Trophoblast cell (in vitro differentiated cells and primary cell): Measurements from ENCODE around the gene OR6T1.
A peak's percentile ranks its signal among the peaks of the same experiment; 100 is the strongest.

ENCODE experiments used
- DNase-seq, 2 donors: peaks; one replicate each; pipeline ENCODE4 v3.0.0-alpha.2; 2016
- H2AFZ ChIP-seq: 2 replicates; pipeline ENCODE4 v1.6.1; 2013; ENCODE audit warnings: low read length, moderate library complexity, mild to moderate bottlenecking; ENCODE audit not compliant: insufficient read depth, poor library complexity
- H2AK5ac ChIP-seq: 2 replicates; pipeline ENCODE4 v1.6.1; 2013; ENCODE audit warnings: mild to moderate bottlenecking, low read length
- H2BK120ac ChIP-seq: 2 replicates; pipeline ENCODE4 v1.6.1; 2013; ENCODE audit warnings: low read length, mild to moderate bottlenecking, moderate library complexity; ENCODE audit not compliant: insufficient read depth, poor library complexity
- H2BK12ac ChIP-seq: 2 replicates; pipeline ENCODE4 v1.6.1; 2013; ENCODE audit warnings: mild to moderate bottlenecking, low read length, moderate library complexity
- H2BK5ac ChIP-seq: 2 replicates; pipeline ENCODE4 v1.6.1; 2013; ENCODE audit warnings: low read length, low read depth, moderate library complexity, mild to moderate bottlenecking; ENCODE audit not compliant: poor library complexity
- H3K14ac ChIP-seq: 2 replicates; pipeline ENCODE4 v1.6.1; 2013; ENCODE audit warnings: mild to moderate bottlenecking, low read length
- H3K18ac ChIP-seq: 2 replicates; pipeline ENCODE4 v1.6.1; 2013; ENCODE audit warnings: mild to moderate bottlenecking, low read length
- H3K23ac ChIP-seq: 2 replicates; pipeline ENCODE4 v1.6.1; 2013; ENCODE audit warnings: low read length
- H3K27ac ChIP-seq: 2 replicates; pipeline ENCODE4 v1.5.1; 2013; ENCODE audit warnings: low read depth, mild to moderate bottlenecking, inconsistent platforms, low read length, moderate library complexity
- H3K27me3 ChIP-seq: 2 replicates; pipeline ENCODE4 v1.6.1; 2013; ENCODE audit warnings: inconsistent platforms, mild to moderate bottlenecking, low read length, moderate library complexity; ENCODE audit not compliant: insufficient read depth
- H3K36me3 ChIP-seq, 2 experiments: 1 replicate in 1 of 2; 2 replicates in 1 of 2; pipeline ENCODE4 v1.6.1; 2013; ENCODE audit warnings: low read length in 2 of 2, mild to moderate bottlenecking in 2 of 2, moderate library complexity in 1 of 2; ENCODE audit not compliant: insufficient read depth in 2 of 2, control insufficient read depth in 1 of 2
- H3K4ac ChIP-seq: 2 replicates; pipeline ENCODE4 v1.6.1; 2013; ENCODE audit warnings: low read depth, mild to moderate bottlenecking, low read length, moderate library complexity
- H3K4me1 ChIP-seq, 2 experiments: 1 replicate in 1 of 2; 2 replicates in 1 of 2; pipeline ENCODE4 v1.6.1; 2013; ENCODE audit warnings: low read length in 2 of 2, mild to moderate bottlenecking in 2 of 2, moderate library complexity in 1 of 2; ENCODE audit not compliant: insufficient read depth in 2 of 2, control insufficient read depth in 1 of 2
- H3K4me2 ChIP-seq: 2 replicates; pipeline ENCODE4 v1.6.1; 2013; ENCODE audit warnings: inconsistent platforms, mild to moderate bottlenecking, low read length, moderate library complexity
- H3K4me3 ChIP-seq: 2 replicates; pipeline ENCODE4 v1.5.1; 2013; ENCODE audit warnings: mild to moderate bottlenecking, low read depth, low read length, inconsistent platforms
- H3K79me1 ChIP-seq: one replicate; pipeline ENCODE4 v1.6.1; 2013; ENCODE audit warnings: low read length
- H3K79me2 ChIP-seq: 2 replicates; pipeline ENCODE4 v1.6.1; 2013; ENCODE audit warnings: low read length, mild to moderate bottlenecking; ENCODE audit not compliant: control insufficient read depth, insufficient read depth, poor library complexity
- H3K9ac ChIP-seq: 2 replicates; pipeline ENCODE4 v1.6.1; 2013; ENCODE audit warnings: mild to moderate bottlenecking, low read length
- H3K9me3 ChIP-seq: 2 replicates; pipeline ENCODE4 v1.6.1; 2013; ENCODE audit warnings: low read depth, mild to moderate bottlenecking, control low read depth, inconsistent platforms, low read length; ENCODE audit not compliant: insufficient read depth
- H4K12ac ChIP-seq: 2 replicates; pipeline ENCODE4 v1.6.1; 2013; ENCODE audit warnings: low read depth, mild to moderate bottlenecking, low read length, moderate library complexity
- H4K8ac ChIP-seq: 2 replicates; pipeline ENCODE4 v1.6.1; 2013; ENCODE audit warnings: low read depth, mild to moderate bottlenecking, low read length, moderate library complexity
- H4K91ac ChIP-seq: one replicate; pipeline ENCODE4 v1.6.1; 2013; ENCODE audit warnings: low read depth, mild to moderate bottlenecking, low read length, moderate library complexity
- WGBS: extraction: QIAGEN DNeasy Blood & Tissue Kit; methylation state at CpG from one replicate; pipeline ENCODE4 v1.1.7; 2013; ENCODE audit warnings: missing lambda C conversion rate; ENCODE audit not compliant: insufficient read length, insufficient coverage; ENCODE audit errors: extremely low coverage; 5-methylcytosine and 5-hydroxymethylcytosine counted together

OR6T1 gene

DNA sequence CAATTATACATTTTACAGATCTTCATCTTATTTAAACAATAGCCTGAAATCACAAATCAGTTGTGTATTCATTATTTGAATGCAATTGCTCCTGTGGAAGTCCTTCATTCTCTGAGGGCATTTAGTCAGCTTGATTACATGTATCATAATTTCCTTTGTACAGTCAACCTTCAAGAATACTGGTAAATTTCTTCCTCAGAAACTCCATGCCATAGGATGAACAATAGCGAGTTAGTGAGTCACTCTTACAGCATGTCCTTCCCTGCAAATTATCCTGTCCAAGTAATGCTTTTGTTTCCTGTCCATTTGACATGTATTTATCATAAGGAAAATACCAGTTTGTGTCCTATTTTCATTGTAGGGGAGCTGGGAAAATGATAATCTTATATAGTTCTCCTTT is 30.2 kb upstream of the OR6T1 start:
- Histone ChIP-seq H3K18ac (no peak overlapping the region), H4K8ac (no peak overlapping the region), H2BK5ac (no peak overlapping the region), H3K4me1 (no peaks in the 10 kb centered on the region), H3K79me2 (no peaks in the 10 kb centered on the region), H3K14ac (no peak overlapping the region), H3K9me3 (no peaks in the 10 kb centered on the region), H2AFZ (no peak overlapping the region), H3K4me2 (no peak overlapping the region), H2AK5ac (no peak overlapping the region), H4K12ac (no peak overlapping the region), H3K27ac (no peak overlapping the region), H3K9ac (no peak overlapping the region), H3K4me3 (no peak overlapping the region), H3K27me3 (no peaks in the 10 kb centered on the region), H2BK120ac (no peak overlapping the region), H3K79me1 (no peaks in the 10 kb centered on the region), H3K4ac (no peak overlapping the region), H3K36me3 (no peaks in the 10 kb centered on the region), H4K91ac (no peak overlapping the region), H2BK12ac (no peak overlapping the region), H3K23ac (no peak overlapping the region)
- DNase-seq: peak in 1 of 2 donors; percentile 20
- no CpG with 5 or more reads among the region's 1 CpG for WGBS

GRCh38 chr11:123956752-123957151 is 13.1 kb upstream of the OR6T1 start:
- no peak overlapping the region for H4K8ac ChIP-seq
- no peak overlapping the region for H3K14ac ChIP-seq
- no peak overlapping the region for H3K4me2 ChIP-seq
- H3K4ac ChIP-seq: no peak overlapping the region
- H3K27ac ChIP-seq: no peak overlapping the region
- DNase-seq: no peak
- no peak overlapping the region for H3K18ac ChIP-seq
- H3K79me1 ChIP-seq: no peaks in the 10 kb centered on the region
- no peak overlapping the region for H2BK120ac ChIP-seq
- H3K4me1 ChIP-seq: no peaks in the 10 kb centered on the region
- no peak overlapping the region for H4K12ac ChIP-seq
- H2BK5ac ChIP-seq: no peak overlapping the region
- H3K79me2 ChIP-seq: no peaks in the 10 kb centered on the region
- H3K9ac ChIP-seq: no peak overlapping the region
- H3K23ac ChIP-seq: no peak overlapping the region
- H2AK5ac ChIP-seq: no peak overlapping the region
- no peak overlapping the region for H2AFZ ChIP-seq
- H3K27me3 ChIP-seq: no peaks in the 10 kb centered on the region
- H4K91ac ChIP-seq: no peak overlapping the region
- no peak overlapping the region for H3K4me3 ChIP-seq
- H3K36me3 ChIP-seq: no peaks in the 10 kb centered on the region
- H3K9me3 ChIP-seq: no peaks in the 10 kb centered on the region
- no peak overlapping the region for H2BK12ac ChIP-seq

DNA sequence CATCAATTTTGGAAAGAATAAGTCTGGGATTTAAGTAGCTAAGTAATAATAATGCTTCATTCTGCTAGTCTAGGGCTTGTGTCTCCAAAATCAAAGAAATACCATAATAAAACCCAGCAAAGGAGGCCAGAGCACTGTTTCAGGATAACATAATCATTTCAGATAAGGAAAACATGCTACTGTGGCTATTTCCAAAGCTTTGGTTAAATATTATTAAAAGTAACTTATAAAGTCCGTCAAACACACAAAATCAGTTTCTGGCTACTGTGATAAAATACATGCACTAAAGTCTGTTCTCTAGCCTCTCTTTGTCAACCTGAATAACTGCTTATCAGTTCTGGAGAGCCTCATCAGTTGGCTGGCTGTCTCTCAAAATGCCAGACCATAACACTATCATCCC is 1.5 kb upstream of the OR6T1 start:
- Histone ChIP-seq H3K14ac (no peak overlapping the region), H3K9ac (no peak overlapping the region), H3K79me2 (no peaks in the 10 kb centered on the region), H3K27ac (no peak overlapping the region), H3K36me3 (no peaks in the 10 kb centered on the region), H3K4me3 (no peak overlapping the region), H2AK5ac (no peak overlapping the region), H2BK120ac (no peak overlapping the region), H2AFZ (no peak overlapping the region), H3K4ac (no peak overlapping the region), H3K9me3 (no peaks in the 10 kb centered on the region), H4K8ac (no peak overlapping the region), H3K79me1 (no peaks in the 10 kb centered on the region), H4K12ac (no peak overlapping the region), H3K4me1 (no peaks in the 10 kb centered on the region), H4K91ac (no peak overlapping the region), H3K4me2 (no peak overlapping the region), H2BK5ac (no peak overlapping the region), H2BK12ac (no peak overlapping the region), H3K23ac (no peak overlapping the region), H3K18ac (no peak overlapping the region), H3K27me3 (no peaks in the 10 kb centered on the region)
- no peak for DNase-seq
- WGBS: no CpG with 5 or more reads among the region's 1 CpG

DNA sequence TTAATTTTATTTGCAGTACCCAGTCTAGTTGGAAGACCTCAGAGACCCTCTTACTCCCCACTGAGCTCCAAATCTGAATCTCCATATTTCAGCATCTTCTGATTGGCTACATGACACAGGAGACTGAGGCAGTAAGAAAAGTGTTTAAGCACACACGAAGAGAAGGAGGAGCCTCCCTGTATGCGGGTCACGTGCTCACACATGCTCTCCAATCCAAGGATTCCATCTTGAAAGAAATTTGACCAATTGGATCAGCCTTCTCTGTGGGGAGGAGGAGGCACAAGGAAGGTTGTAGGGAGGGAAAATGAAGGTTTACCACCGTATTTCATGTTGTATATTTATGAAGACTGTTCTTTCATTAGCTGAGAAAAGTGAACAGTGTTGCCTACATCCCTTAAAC is 1.2 kb downstream of the OR6T1 start:
- no peak overlapping the region for H2BK120ac ChIP-seq
- no peak overlapping the region for H3K18ac ChIP-seq
- WGBS: no CpG with 5 or more reads among the region's 4 CpGs
- H3K14ac ChIP-seq: no peak overlapping the region
- no peaks in the 10 kb centered on the region for H3K9me3 ChIP-seq
- no peaks in the 10 kb centered on the region for H3K27me3 ChIP-seq
- no peak overlapping the region for H4K12ac ChIP-seq
- no peaks in the 10 kb centered on the region for H3K36me3 ChIP-seq
- H4K91ac ChIP-seq: no peak overlapping the region
- no peaks in the 10 kb centered on the region for H3K79me2 ChIP-seq
- no peak overlapping the region for H2BK5ac ChIP-seq
- no peak for DNase-seq
- no peak overlapping the region for H3K9ac ChIP-seq
- H2BK12ac ChIP-seq: no peak overlapping the region
- H3K27ac ChIP-seq: no peak overlapping the region
- H3K79me1 ChIP-seq: no peaks in the 10 kb centered on the region
- no peaks in the 10 kb centered on the region for H3K4me1 ChIP-seq
- no peak overlapping the region for H3K4ac ChIP-seq
- no peak overlapping the region for H3K4me2 ChIP-seq
- H3K23ac ChIP-seq: no peak overlapping the region
- H2AK5ac ChIP-seq: no peak overlapping the region
- H2AFZ ChIP-seq: no peak overlapping the region
- no peak overlapping the region for H4K8ac ChIP-seq
- no peak overlapping the region for H3K4me3 ChIP-seq

DNA sequence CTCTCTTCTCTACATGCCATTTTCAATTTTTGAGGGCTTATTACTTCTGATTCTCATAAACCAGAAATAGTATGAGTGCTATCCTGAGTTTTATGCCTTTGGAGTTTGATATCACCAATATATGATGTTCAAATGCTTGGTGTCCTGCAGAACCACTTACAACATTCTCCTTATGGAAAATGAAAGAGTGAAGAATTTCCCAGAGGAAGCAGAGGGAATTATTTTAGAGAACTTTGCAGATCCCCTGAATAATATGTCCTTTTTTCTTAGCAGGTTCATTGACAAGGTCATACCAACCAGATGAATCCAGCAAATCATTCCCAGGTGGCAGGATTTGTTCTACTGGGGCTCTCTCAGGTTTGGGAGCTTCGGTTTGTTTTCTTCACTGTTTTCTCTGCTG is 4.3 kb downstream of the OR6T1 start, which contains the start of gene OR4D5:
OR4D5 (plus strand) TSS at position 301 of the 400 bp plus-strand sequence; CDS start at position 301, 0 bp downstream.
- no CpG with 5 or more reads among the region's 1 CpG for WGBS
- no peak within 1 kb of the TSS for H2BK120ac ChIP-seq

More for the DNA sequence above, 4.3 kb downstream of the OR6T1 start, which contains the start of gene OR4D5:
- no peak within 1 kb of the TSS for H2BK5ac ChIP-seq
- H3K79me1 ChIP-seq: no peaks in the 10 kb centered on the region
- H4K8ac ChIP-seq: no peak within 1 kb of the TSS
- no peaks in the 10 kb centered on the region for H3K4me1 ChIP-seq
- H3K4me2 ChIP-seq: no peak within 1 kb of the TSS
- H2AFZ ChIP-seq: no peak within 1 kb of the TSS
- no peak within 1 kb of the TSS for H2AK5ac ChIP-seq
- H3K79me2 ChIP-seq: no peaks in the 10 kb centered on the region
- no peak within 1 kb of the TSS for H3K14ac ChIP-seq
- H2BK12ac ChIP-seq: no peak within 1 kb of the TSS
- H3K9ac ChIP-seq: no peak within 1 kb of the TSS
- H3K4me3 ChIP-seq: no peak within 1 kb of the TSS
- no peak for DNase-seq
- H3K23ac ChIP-seq: no peak within 1 kb of the TSS
- no peaks in the 10 kb centered on the region for H3K27me3 ChIP-seq
- H3K27ac ChIP-seq: no peak within 1 kb of the TSS
- no peaks in the 10 kb centered on the region for H3K9me3 ChIP-seq
- no peak within 1 kb of the TSS for H3K4ac ChIP-seq
- no peak within 1 kb of the TSS for H4K12ac ChIP-seq
- no peaks in the 10 kb centered on the region for H3K36me3 ChIP-seq
- no peak within 1 kb of the TSS for H3K18ac ChIP-seq
- no peak within 1 kb of the TSS for H4K91ac ChIP-seq
